ENCODE data around the gene SIPA1L2.
A peak's percentile ranks its signal among the peaks of the same experiment; 100 is the strongest.

The SIPA1L2 gene

GRCh38 chr1:232630047-232630893 lies at the start of gene SIPA1L2:
Gene SIPA1L2, minus strand, starts transcription at chr1:232630133. Its CDS starts 114,794 bp downstream, at chr1:232515339.
- peaks cover 35% of the 10 kb centered on the region for H3K27me3 ChIP-seq (ENCODE audit: control insufficient read depth, insufficient read depth, low read length)
- H3K4me1 ChIP-seq (ENCODE audit: control insufficient read depth, insufficient read depth, low read length) = peaks cover 37% of the 10 kb centered on the region
- no peak within 1 kb of the TSS; the same call in 1 of the 2 replicates for H3K9ac ChIP-seq (ENCODE audit: low read depth, low read length)
- no peaks in the 10 kb centered on the region for H3K36me3 ChIP-seq (ENCODE audit: control insufficient read depth, insufficient read depth, low read length)
- peak within 1 kb of the TSS; percentile 55 for H3K27ac ChIP-seq (ENCODE audit: low read depth, low read length)
- peak within 1 kb of the TSS; percentile 73 for H3K4me3 ChIP-seq (ENCODE audit: low read depth, low read length)
- no peaks in the 10 kb centered on the region for H3K9me3 ChIP-seq (ENCODE audit: control insufficient read depth, insufficient read depth, low read length)

GRCh38 chr1:232678185-232678886 lies 48.4 kb upstream of the SIPA1L2 start:
- no peak overlapping the region for H3K27ac ChIP-seq (ENCODE audit: low read depth, low read length)
- H3K9ac ChIP-seq (ENCODE audit: low read depth, low read length) = no peak overlapping the region
- no peaks in the 10 kb centered on the region for H3K9me3 ChIP-seq (ENCODE audit: control insufficient read depth, insufficient read depth, low read length)
- H3K4me3 ChIP-seq (ENCODE audit: low read depth, low read length) = no peak overlapping the region
- H3K27me3 ChIP-seq (ENCODE audit: control insufficient read depth, insufficient read depth, low read length) = no peaks in the 10 kb centered on the region
- peaks cover 3% of the 10 kb centered on the region; the same call in 1 of the 2 replicates for H3K4me1 ChIP-seq (ENCODE audit: control insufficient read depth, insufficient read depth, low read length)
- no peaks in the 10 kb centered on the region for H3K36me3 ChIP-seq (ENCODE audit: control insufficient read depth, insufficient read depth, low read length)

GRCh38 chr1:232676307-232676706 lies 46.4 kb upstream of the SIPA1L2 start:
- Histone ChIP-seq H3K9ac (ENCODE audit: low read depth, low read length) (no peak overlapping the region), H3K4me1 (ENCODE audit: control insufficient read depth, insufficient read depth, low read length) (peaks cover 3% of the 10 kb centered on the region; the same call in 1 of the 2 replicates), H3K4me3 (ENCODE audit: low read depth, low read length) (no peak overlapping the region), H3K27me3 (ENCODE audit: control insufficient read depth, insufficient read depth, low read length) (no peaks in the 10 kb centered on the region), H3K36me3 (ENCODE audit: control insufficient read depth, insufficient read depth, low read length) (no peaks in the 10 kb centered on the region), H3K9me3 (ENCODE audit: control insufficient read depth, insufficient read depth, low read length) (no peaks in the 10 kb centered on the region), H3K27ac (ENCODE audit: low read depth, low read length) (no peak overlapping the region)

- Histone ChIP-seq H3K9ac (ENCODE audit: low read depth, low read length) (no peak overlapping the region), H3K27me3 (ENCODE audit: control insufficient read depth, insufficient read depth, low read length) (no peaks in the 10 kb centered on the region), H3K27ac (ENCODE audit: low read depth, low read length) (no peak overlapping the region), H3K4me1 (ENCODE audit: control insufficient read depth, insufficient read depth, low read length) (peaks cover 3% of the 10 kb centered on the region; the same call in 1 of the 2 replicates), H3K9me3 (ENCODE audit: control insufficient read depth, insufficient read depth, low read length) (no peaks in the 10 kb centered on the region), H3K36me3 (ENCODE audit: control insufficient read depth, insufficient read depth, low read length) (no peaks in the 10 kb centered on the region), H3K4me3 (ENCODE audit: low read depth, low read length) (no peak overlapping the region)
Measured at GRCh38 chr1:232675898-232676297, 46.0 kb upstream of the SIPA1L2 start.

- Histone ChIP-seq H3K9me3 (ENCODE audit: control insufficient read depth, insufficient read depth, low read length) (no peaks in the 10 kb centered on the region), H3K27me3 (ENCODE audit: control insufficient read depth, insufficient read depth, low read length) (no peaks in the 10 kb centered on the region)
Measured at GRCh38 chr1:232675260-232675659, 45.3 kb upstream of the SIPA1L2 start.

GRCh38 chr1:232673256-232673655 lies 43.3 kb upstream of the SIPA1L2 start:
- H3K27ac ChIP-seq (ENCODE audit: low read depth, low read length) = no peak overlapping the region
- no peak overlapping the region for H3K4me3 ChIP-seq (ENCODE audit: low read depth, low read length)
- H3K36me3 ChIP-seq (ENCODE audit: control insufficient read depth, insufficient read depth, low read length) = no peaks in the 10 kb centered on the region
- H3K9ac ChIP-seq (ENCODE audit: low read depth, low read length) = no peak overlapping the region
- H3K9me3 ChIP-seq (ENCODE audit: control insufficient read depth, insufficient read depth, low read length) = no peaks in the 10 kb centered on the region
- peaks cover 3% of the 10 kb centered on the region; the same call in 1 of the 2 replicates for H3K4me1 ChIP-seq (ENCODE audit: control insufficient read depth, insufficient read depth, low read length)
- H3K27me3 ChIP-seq (ENCODE audit: control insufficient read depth, insufficient read depth, low read length) = no peaks in the 10 kb centered on the region

More at GRCh38 chr1:232675260-232675659, 45.3 kb upstream of the SIPA1L2 start:
- H3K9ac ChIP-seq (ENCODE audit: low read depth, low read length) = no peak overlapping the region
- H3K36me3 ChIP-seq (ENCODE audit: control insufficient read depth, insufficient read depth, low read length) = no peaks in the 10 kb centered on the region
- H3K27ac ChIP-seq (ENCODE audit: low read depth, low read length) = no peak overlapping the region
- no peak overlapping the region for H3K4me3 ChIP-seq (ENCODE audit: low read depth, low read length)
- peaks cover 3% of the 10 kb centered on the region; the same call in 1 of the 2 replicates for H3K4me1 ChIP-seq (ENCODE audit: control insufficient read depth, insufficient read depth, low read length)

GRCh38 chr1:232669981-232670747 lies 40.2 kb upstream of the SIPA1L2 start:
- Histone ChIP-seq H3K4me3 (ENCODE audit: low read depth, low read length) (no peak overlapping the region), H3K9ac (ENCODE audit: low read depth, low read length) (no peak overlapping the region), H3K9me3 (ENCODE audit: control insufficient read depth, insufficient read depth, low read length) (no peaks in the 10 kb centered on the region), H3K27ac (ENCODE audit: low read depth, low read length) (no peak overlapping the region), H3K27me3 (ENCODE audit: control insufficient read depth, insufficient read depth, low read length) (no peaks in the 10 kb centered on the region), H3K4me1 (ENCODE audit: control insufficient read depth, insufficient read depth, low read length) (no peaks in the 10 kb centered on the region), H3K36me3 (ENCODE audit: control insufficient read depth, insufficient read depth, low read length) (no peaks in the 10 kb centered on the region)

- Histone ChIP-seq H3K9ac (ENCODE audit: low read depth, low read length) (no peak overlapping the region), H3K27me3 (ENCODE audit: control insufficient read depth, insufficient read depth, low read length) (no peaks in the 10 kb centered on the region), H3K4me1 (ENCODE audit: control insufficient read depth, insufficient read depth, low read length) (no peaks in the 10 kb centered on the region), H3K9me3 (ENCODE audit: control insufficient read depth, insufficient read depth, low read length) (no peaks in the 10 kb centered on the region), H3K4me3 (ENCODE audit: low read depth, low read length) (no peak overlapping the region), H3K27ac (ENCODE audit: low read depth, low read length) (no peak overlapping the region), H3K36me3 (ENCODE audit: control insufficient read depth, insufficient read depth, low read length) (no peaks in the 10 kb centered on the region)
Measured at GRCh38 chr1:232667778-232668165, 37.8 kb upstream of the SIPA1L2 start.

- Histone ChIP-seq H3K4me3 (ENCODE audit: low read depth, low read length) (no peak overlapping the region), H3K27me3 (ENCODE audit: control insufficient read depth, insufficient read depth, low read length) (no peaks in the 10 kb centered on the region), H3K27ac (ENCODE audit: low read depth, low read length) (no peak overlapping the region), H3K9me3 (ENCODE audit: control insufficient read depth, insufficient read depth, low read length) (no peaks in the 10 kb centered on the region), H3K9ac (ENCODE audit: low read depth, low read length) (no peak overlapping the region), H3K4me1 (ENCODE audit: control insufficient read depth, insufficient read depth, low read length) (no peaks in the 10 kb centered on the region), H3K36me3 (ENCODE audit: control insufficient read depth, insufficient read depth, low read length) (no peaks in the 10 kb centered on the region)
Measured at GRCh38 chr1:232667094-232667777, 37.3 kb upstream of the SIPA1L2 start.
